ENCODE data around the gene MAP2K5.

Gene MAP2K5

GRCh38 chr15:67593562-67593961 lies 51.1 kb downstream of the MAP2K5 start:
- H3K27ac ChIP-seq (ENCODE audit: extremely low read depth, low read depth, low read length), result no peak overlapping the region
- no peak overlapping the region for H3K4me3 ChIP-seq (ENCODE audit: low read depth, low read length)
- peaks cover 11% of the 10 kb centered on the region for H3K4me1 ChIP-seq (ENCODE audit: control insufficient read depth, insufficient read depth, low read length)
- no peak for TF ChIP-seq ZSCAN18 (tag by site-specific recombination; IDR thresholded peaks at IDR 0.05)
- TF ChIP-seq ZNF707 (tag by site-specific recombination; IDR thresholded peaks at IDR 0.05), result no peak
- TF ChIP-seq ZNF548 (tag by site-specific recombination; IDR thresholded peaks at IDR 0.05), result no peak
- 0 out of 2 replicates have a peak, but pooled peaks have one; percentile 50 for TF ChIP-seq MYNN (tag by site-specific recombination; IDR thresholded peaks at IDR 0.05; ENCODE audit: borderline replicate concordance)
- TF ChIP-seq ZNF114 (tag by site-specific recombination; IDR thresholded peaks at IDR 0.05), result no peak
- TF ChIP-seq ZNF610 (tag by site-specific recombination; IDR thresholded peaks at IDR 0.05; ENCODE audit: borderline replicate concordance), result no peak
- 0 out of 2 replicates have a peak, but pooled peaks have one; percentile 11 for TF ChIP-seq FEZF1 (tag by site-specific recombination; IDR thresholded peaks at IDR 0.05)
- no peak for TF ChIP-seq GLI2 (tag by site-specific recombination; IDR thresholded peaks at IDR 0.05; ENCODE audit: borderline replicate concordance, low read depth)
- CTCF ChIA-PET, result no interaction called here
- H3K9me3 ChIP-seq (ENCODE audit: control insufficient read depth, insufficient read depth, low read depth, low read length), result no peaks in the 10 kb centered on the region
- POLR2A ChIA-PET, result no interaction called here
- peaks cover 0 to 11% of the 10 kb centered on the region in 2 experiments; a peak in 1 of 3 replicates for H3K36me3 ChIP-seq (ENCODE audit: control insufficient read depth in 2 of 2, insufficient read depth in 1 of 2, low read length in 2 of 2)

- CTCF ChIA-PET, result interaction anchor here (0.6 kb wide), 1 partner anchor 94 kb away, joined by 3 read pairs; no protein-coding TSS in a partner anchor
- H3K4me1 ChIP-seq (ENCODE audit: control insufficient read depth, insufficient read depth, low read length), result peaks cover 11% of the 10 kb centered on the region
- no peak overlapping the region for H3K27ac ChIP-seq (ENCODE audit: extremely low read depth, low read depth, low read length)
- peaks cover 0 to 11% of the 10 kb centered on the region in 2 experiments; a peak in 1 of 3 replicates for H3K36me3 ChIP-seq (ENCODE audit: control insufficient read depth in 2 of 2, insufficient read depth in 1 of 2, low read length in 2 of 2)
- H3K4me3 ChIP-seq (ENCODE audit: low read depth, low read length), result no peak overlapping the region
- TF ChIP-seq PRDM6 (tag by site-specific recombination; IDR thresholded peaks at IDR 0.05) (peak; percentile 85), ZNF48 (tag by site-specific recombination; IDR thresholded peaks at IDR 0.05) (no peak), ZSCAN23 (tag by site-specific recombination; IDR thresholded peaks at IDR 0.05) (no peak), WT1 (tag by site-specific recombination; IDR thresholded peaks at IDR 0.05) (no peak), ZNF785 (tag by site-specific recombination; IDR thresholded peaks at IDR 0.05) (no peak), ZNF112 (tag by site-specific recombination; IDR thresholded peaks at IDR 0.05) (no peak), ZNF776 (tag by site-specific recombination; IDR thresholded peaks at IDR 0.05; ENCODE audit: borderline replicate concordance) (no peak), ZSCAN30 (tag by site-specific recombination; IDR thresholded peaks at IDR 0.05) (no peak), IKZF3 (tag by site-specific recombination; IDR thresholded peaks at IDR 0.05) (0 out of 2 replicates have a peak, but pooled peaks have one; percentile 0)
- POLR2A ChIA-PET, result no interaction called here
- H3K9me3 ChIP-seq (ENCODE audit: control insufficient read depth, insufficient read depth, low read depth, low read length), result no peaks in the 10 kb centered on the region
Measured at GRCh38 chr15:67594770-67595169, 52.3 kb downstream of the MAP2K5 start.

GRCh38 chr15:67595572-67595971 lies 53.1 kb downstream of the MAP2K5 start:
- Histone ChIP-seq H3K4me3 (ENCODE audit: low read depth, low read length) (no peak overlapping the region), H3K4me1 (ENCODE audit: control insufficient read depth, insufficient read depth, low read length) (peaks cover 11% of the 10 kb centered on the region), H3K27ac (ENCODE audit: extremely low read depth, low read depth, low read length) (no peak overlapping the region), H3K36me3 (ENCODE audit: control insufficient read depth in 2 of 2, insufficient read depth in 1 of 2, low read length in 2 of 2) (peaks cover 0 to 11% of the 10 kb centered on the region in 2 experiments; a peak in 1 of 3 replicates), H3K9me3 (ENCODE audit: control insufficient read depth, insufficient read depth, low read depth, low read length) (no peaks in the 10 kb centered on the region)
- ChIA-PET CTCF (interaction anchor here (0.6 to 0.7 kb wide), 2 partner anchors 95 to 677 kb away, joined by 3 read pairs; no protein-coding TSS in a partner anchor), POLR2A (no interaction called here)
- TF ChIP-seq ZXDB (tag by site-specific recombination; IDR thresholded peaks at IDR 0.05) (no peak; the same call in 1 of the 2 replicates), PRDM6 (tag by site-specific recombination; IDR thresholded peaks at IDR 0.05) (peak; percentile 85), GFI1B (tag by site-specific recombination; IDR thresholded peaks at IDR 0.05) (0 out of 2 replicates have a peak, but pooled peaks have one; percentile 10)
